GM21619 (cell line): ENCODE data around the gene NCAM1.
A peak's percentile ranks its signal among the peaks of the same experiment; 100 is the strongest.

Experiments used
- ATAC-seq: cut with Tn5 transposase; IDR thresholded peaks from one replicate; pipeline ENCODE4 v1.9.1; 2021; ENCODE audit not compliant: unreplicated experiment

NCAM1 gene

DNA sequence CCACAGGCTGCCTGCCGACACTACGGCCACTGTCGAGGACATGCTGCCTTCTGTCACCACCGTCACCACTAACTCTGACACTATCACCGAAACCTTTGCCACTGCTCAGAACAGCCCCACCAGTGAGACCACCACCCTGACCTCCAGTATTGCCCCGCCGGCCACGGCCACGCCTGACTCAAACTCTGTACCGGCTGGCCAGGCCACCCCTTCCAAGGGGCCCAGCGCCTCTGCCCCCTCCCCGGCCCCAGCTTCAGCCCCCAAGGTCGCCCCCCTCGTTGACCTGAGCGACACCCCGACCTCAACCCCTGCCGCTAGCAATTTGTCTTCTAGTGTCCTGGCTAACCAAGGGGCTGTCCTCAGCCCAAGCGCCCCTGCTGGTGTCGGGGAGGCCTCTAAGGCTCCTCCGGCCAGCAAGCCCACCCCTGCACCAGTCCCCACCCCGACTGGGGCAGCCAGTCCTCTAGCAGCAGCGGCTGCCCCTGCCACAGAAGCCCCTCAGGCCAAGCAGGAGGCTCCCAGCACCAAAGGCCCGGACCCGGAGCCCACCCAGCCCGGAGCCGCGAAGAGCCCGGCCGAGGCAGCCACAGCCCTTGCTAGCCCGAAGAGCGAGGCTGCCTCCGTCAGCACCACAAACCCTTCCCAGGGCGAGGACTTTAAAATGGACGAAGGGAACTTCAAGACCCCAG, 311.9 kb downstream of the NCAM1 start:
- ATAC-seq, result no peak

GRCh38 chr11:113273720-113274119, 312.5 kb downstream of the NCAM1 start:
- no peak for ATAC-seq

GRCh38 chr11:113274713-113275582, 313.7 kb downstream of the NCAM1 start:
- ATAC-seq, result no peak

- no peak for ATAC-seq
Measured at GRCh38 chr11:113275602-113276001, 314.4 kb downstream of the NCAM1 start.

- ATAC-seq, result no peak
Measured at GRCh38 chr11:113276466-113276865, 315.2 kb downstream of the NCAM1 start.

DNA sequence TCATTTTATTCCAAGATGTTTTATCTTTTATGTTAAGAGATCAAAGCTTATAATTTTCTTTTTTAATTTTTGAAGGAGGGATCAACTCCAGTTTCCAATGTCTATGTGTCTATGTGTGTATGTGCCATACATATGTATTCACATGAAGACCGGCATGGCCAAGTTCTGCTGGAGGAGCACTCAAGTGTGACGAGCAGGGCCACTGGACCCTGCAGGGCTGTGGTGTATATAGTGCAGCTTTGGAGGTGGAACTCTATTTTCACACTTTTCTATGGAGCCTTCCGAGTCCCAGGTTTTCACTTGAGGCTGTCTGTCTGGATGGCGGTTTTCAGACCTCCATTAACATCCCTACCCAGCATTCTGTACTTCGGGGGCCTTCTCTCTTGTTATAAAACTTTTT, 316.7 kb downstream of the NCAM1 start:
- no peak for ATAC-seq

DNA sequence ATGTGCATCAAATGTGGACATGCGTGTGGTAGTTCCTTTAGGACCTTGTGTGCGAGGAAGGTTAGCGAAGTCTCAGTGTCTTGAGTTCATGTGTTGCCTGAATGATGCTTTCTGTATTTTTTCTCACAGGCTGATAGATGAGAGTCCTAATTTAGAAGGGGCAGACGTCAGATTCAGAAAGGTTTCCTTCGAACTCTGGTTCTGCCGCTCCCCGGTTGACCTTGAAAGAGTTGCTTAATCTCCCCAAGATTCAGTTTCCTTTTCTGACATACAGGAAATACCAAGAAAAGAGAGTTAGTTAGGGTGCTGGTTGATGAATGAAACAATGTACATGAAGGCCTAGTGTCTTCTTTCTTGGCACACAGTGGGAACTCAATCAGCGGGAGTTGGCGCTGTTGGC, 317.3 kb downstream of the NCAM1 start:
- ATAC-seq, result no peak

GRCh38 chr11:113278925-113279324, 317.7 kb downstream of the NCAM1 start:
- ATAC-seq, result no peak

DNA sequence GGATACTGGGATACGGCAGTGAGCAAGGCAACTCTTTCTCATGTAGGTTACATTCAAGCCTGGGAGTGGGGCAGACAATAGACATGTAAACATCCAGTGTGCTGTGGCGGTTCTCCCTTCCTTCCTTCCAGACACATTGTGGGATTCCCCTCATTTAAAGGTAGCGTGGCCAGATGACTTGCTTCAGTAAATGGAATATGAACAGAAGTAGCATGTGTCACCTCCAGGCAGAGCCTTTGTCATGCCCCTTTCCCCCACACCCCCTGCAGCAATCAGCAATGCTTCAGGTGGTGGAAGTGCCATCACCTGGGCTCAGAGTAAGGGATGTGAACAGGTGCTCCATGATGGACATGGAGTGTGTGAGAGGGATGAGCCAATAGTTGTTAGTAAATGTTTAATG, 318.4 kb downstream of the NCAM1 start:
- ATAC-seq, result no peak

DNA sequence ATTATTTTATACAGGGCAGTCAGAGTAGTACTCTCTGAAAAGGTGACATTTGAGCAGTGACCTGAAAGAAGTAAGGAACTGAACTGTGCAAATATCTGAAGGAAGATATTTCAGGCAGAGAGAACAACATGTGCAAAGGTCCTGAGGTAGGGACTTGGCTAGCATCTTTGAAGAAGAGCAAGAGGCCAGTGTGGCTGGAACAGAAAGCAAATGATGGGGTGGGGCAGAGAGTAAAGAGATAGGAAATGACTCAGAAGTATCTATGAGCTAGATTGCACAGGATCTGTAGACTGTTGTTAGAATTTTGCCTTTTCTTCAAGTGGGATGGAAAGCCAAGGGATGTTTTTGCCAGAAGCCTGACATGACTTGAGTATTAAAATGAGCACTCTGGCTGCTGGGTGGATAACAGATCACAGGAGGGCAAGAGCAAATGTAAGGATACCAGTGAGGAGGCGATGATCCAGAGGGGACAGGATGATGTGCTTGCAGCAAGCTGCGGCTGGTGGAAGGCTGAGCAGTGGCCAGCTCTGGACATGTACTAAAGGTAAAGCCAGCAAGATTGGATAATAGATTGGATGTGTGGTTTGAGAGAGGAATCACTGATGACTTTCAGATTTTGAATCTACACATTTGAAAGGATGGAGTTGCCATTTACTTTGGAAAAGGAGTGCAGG, 320.0 kb downstream of the NCAM1 start:
- no peak for ATAC-seq

GRCh38 chr11:113282898-113283437, 321.7 kb downstream of the NCAM1 start:
- ATAC-seq, result no peak

- ATAC-seq, result no peak
Measured at GRCh38 chr11:113283881-113284280, 322.7 kb downstream of the NCAM1 start.

- no peak for ATAC-seq
Measured at GRCh38 chr11:113286009-113286408, 324.8 kb downstream of the NCAM1 start.

DNA sequence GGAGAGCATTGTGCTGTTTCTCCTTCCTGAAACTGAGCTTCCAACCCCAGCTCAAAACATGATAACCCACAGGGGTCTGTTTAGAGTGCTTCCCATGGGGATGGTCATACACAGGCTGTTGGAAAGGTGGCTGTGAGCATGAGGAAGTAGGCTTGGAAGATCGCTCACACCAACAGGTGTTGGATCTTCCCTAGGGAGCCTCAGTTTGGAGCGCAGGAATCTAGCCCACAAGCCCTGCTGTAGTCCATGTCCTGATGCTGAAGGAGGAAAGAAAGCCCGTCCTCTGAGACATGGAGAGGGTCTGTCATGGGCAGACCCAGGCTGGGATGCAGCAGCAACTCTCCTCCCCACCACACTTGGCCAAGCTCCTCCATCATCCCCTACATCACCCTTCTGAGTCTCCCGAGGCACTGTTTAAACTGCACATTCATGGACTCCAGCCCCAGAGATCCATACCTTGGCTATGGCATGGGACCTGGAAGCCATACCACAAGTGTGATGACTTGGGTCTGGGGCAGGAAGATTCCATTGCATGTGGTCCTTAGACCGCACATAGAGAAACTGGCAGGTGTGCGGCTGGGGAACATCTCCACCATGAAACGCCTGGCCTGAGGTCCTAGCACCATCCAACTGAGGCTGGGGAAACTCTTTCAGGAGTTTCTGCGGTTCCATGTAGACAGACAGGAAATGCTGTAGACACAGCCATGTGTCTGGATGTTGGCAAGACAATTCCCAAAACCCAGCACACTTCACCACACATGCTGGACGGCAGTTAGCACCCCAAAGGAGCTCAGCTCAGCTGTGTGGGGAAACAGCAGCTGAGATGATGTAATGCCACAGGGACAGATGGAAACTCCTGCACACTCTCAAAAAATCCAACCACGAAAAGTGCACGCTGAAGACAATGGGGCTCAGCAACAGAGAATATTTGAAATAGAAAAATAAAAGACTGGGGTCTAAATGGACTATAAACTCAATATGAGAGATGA, 325.6 kb downstream of the NCAM1 start:
- no peak for ATAC-seq

DNA sequence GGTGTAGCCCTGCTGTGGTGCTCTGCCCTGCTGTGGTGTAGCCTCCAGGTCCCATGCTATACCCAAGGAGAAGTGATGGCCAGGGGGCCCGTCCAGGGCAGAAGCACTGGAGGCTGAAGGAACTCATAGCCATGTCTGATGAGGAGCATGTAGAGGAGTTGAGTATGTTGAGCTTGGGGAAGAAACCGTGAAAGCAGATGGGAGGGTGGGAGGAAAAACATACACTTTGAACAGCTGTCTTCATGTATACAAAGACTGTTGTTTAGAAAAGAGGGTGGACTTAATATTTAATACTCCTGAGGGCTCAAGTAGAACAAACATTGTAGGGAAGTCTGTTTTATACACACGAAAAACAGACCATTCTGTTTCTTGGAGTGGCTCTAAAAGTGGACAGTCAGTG, 326.6 kb downstream of the NCAM1 start:
- no peak for ATAC-seq

DNA sequence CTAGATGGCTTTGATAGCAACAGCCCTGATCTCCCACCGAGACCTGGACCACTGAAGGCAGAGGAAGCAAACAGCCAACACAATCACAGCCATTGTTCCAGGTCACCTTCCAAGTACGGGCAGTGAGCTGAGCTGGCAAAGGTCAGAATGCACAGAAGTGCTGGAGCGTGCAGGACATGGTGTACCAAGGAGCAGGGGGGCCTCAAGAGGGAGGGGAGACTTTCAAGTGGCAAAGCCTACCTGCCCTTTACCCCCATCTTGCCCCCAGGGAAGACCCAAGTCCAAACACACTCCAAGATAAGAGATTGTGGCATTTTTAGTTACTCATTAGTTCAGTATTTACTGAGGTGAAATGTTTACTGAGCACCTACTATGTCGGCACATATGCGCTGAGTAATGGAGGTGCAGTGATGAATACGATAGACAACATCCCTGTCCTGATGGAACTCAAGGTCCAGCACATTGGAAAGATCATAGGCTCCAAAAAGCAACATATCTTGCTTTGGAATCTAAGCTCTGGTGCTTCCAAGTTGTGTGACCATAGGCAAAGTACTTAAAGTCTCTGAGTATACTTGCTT, 327.2 kb downstream of the NCAM1 start:
- no peak for ATAC-seq

DNA sequence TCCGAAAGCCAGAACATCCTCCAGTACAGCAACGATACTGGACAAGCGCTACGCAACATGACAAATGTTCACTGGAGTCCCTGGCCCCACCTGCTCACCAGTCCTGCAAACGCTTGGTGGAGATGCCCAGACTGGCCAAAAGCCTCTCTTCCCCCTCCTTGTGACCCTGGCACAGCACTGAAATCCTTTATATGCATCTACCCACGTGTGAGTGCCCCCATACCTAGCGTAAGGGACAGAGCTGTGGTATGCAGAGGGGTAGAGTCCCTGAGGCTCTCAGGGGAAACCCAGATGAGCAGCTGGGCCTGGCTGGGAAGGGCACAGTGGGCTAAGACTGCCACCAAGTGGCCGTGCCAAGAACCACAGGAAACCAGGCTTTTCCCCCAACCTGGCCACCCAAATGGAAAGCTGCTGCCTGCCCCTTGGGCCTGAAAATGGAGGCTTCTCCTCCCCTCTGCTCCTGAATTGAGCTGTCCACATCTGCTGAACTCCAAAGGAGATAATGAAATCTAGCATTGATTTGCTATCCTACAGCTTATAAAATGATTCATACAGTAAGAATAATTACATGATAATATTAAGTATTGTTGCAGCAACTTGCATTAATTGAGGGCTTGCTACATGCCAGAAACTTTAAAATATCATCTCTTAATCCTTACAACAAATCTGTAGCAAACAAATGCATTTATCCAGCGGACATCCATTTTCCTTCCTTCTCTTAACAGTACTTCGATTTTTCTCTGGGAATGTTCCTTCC, 328.4 kb downstream of the NCAM1 start:
- peak; percentile 92 for ATAC-seq

DNA sequence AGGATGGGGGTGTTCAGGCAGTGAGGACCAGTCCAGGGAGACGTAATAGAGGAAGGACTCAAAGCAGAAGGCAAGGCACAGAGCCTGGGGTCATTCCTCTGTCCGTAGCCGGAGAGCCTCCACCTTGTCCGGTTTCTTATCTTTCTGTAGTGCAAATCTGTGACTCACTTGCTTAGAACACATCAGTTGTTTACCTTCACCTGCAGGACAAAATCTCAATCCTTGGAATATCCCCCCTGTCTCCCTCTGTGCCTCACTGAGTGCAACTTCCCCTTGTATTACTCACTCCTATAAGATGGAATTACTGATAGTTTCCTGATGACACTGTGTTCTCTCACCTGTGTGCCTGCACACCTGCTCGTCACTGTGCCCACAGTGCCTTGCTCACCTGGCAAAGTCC, 332.7 kb downstream of the NCAM1 start:
- no peak for ATAC-seq

DNA sequence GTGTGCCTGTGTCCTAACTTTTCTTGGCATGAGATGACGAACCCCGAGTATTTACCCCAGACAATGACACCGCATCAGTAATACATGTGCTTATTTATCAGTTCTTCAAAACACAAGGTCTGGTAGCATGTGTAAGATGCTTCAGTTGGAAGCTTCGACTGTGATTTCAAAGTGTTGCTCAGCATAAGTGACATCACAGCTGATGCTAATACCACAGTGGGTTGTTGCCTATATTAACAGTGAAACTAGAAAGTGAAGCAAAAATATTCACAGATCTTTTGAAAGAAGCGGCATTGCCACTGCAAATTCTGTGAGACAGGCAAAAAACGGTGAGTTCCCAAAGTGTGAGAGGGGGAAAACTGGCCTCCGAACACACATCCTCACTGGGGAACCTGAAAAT, 334.8 kb downstream of the NCAM1 start:
- ATAC-seq, result no peak
